ENCODE results near the gene CKB. TPM values are rescaled to one million over a fixed set of nuclear protein-coding genes. Genes with fewer than 3 reads are reported as not detected.

The CKB gene
- total RNA-seq, 4 donors from 2014 or later: 190 to 373 (median 266) TPM

GRCh38 chr14:103544388-103545218, 22.0 kb upstream of the CKB start:
- DNase-seq: no peak
- intact Hi-C loops (cut with DNase I): no loop called here

GRCh38 chr14:103543721-103544387, 21.2 kb upstream of the CKB start:
- Histone ChIP-seq H3K27me3 (no peaks in the 10 kb centered on the region), H3K27ac (no peak overlapping the region), H3K4me3 (replicated peaks in 1 of 3) (no peak overlapping the region), H3K9me3 (no peaks in the 10 kb centered on the region), H3K4me1 (peaks cover 38 to 82% of the 10 kb centered on the region in 2 donors), H3K36me3 (no peaks in the 10 kb centered on the region)
- DNase-seq: no peak
- 72% methylated on average over 12 of the region's 19 CpGs; no CpG with 5 or more reads in 1 of the 2 donors for WGBS, 2 donors
- TF ChIP-seq CTCF (IDR thresholded peaks at IDR 0.05) (no peak), POLR2A (IDR thresholded peaks at IDR 0.05) (no peak)
- intact Hi-C loops (cut with DNase I): no loop called here

More at GRCh38 chr14:103544388-103545218, 22.0 kb upstream of the CKB start:
- WGBS, 2 donors: 74 to 78% methylated on average over 23 to 28 of the region's 35 CpGs
- peaks cover 41 to 82% of the 10 kb centered on the region in 2 donors for H3K4me1 ChIP-seq
- H3K9me3 ChIP-seq: no peaks in the 10 kb centered on the region
- H3K27ac ChIP-seq: no peak overlapping the region
- no peaks in the 10 kb centered on the region for H3K27me3 ChIP-seq
- H3K36me3 ChIP-seq: no peaks in the 10 kb centered on the region
- no peak overlapping the region for H3K4me3 ChIP-seq (replicated peaks in 1 of 3)
- TF ChIP-seq POLR2A (IDR thresholded peaks at IDR 0.05) (no peak), CTCF (IDR thresholded peaks at IDR 0.05) (no peak)

- Histone ChIP-seq H3K4me3 (replicated peaks in 1 of 3) (no peak overlapping the region), H3K27ac (peak overlapping the region in 1 of 3 donors; percentile 71), H3K9me3 (no peaks in the 10 kb centered on the region), H3K4me1 (peaks cover 42 to 82% of the 10 kb centered on the region in 2 donors), H3K27me3 (no peaks in the 10 kb centered on the region), H3K36me3 (no peaks in the 10 kb centered on the region)
- DNase-seq: no peak
- intact Hi-C loops (cut with DNase I): no loop called here
- 73 to 76% methylated on average over 3 to 5 of the region's 10 CpGs for WGBS, 2 donors
- TF ChIP-seq POLR2A (IDR thresholded peaks at IDR 0.05): no peak
- TF ChIP-seq CTCF (IDR thresholded peaks at IDR 0.05): no peak
These were observed 20.5 kb upstream of the CKB start for GRCh38 chr14:103543140-103543539.

- WGBS, 2 donors: 3 to 18% methylated on average over 3 to 6 of the region's 18 CpGs
- Histone ChIP-seq H3K27me3 (no peaks in the 10 kb centered on the region), H3K27ac (peak overlapping the region in 2 of 3 donors; percentile 51 to 71), H3K4me3 (replicated peaks in 1 of 3) (no peak overlapping the region), H3K9me3 (no peaks in the 10 kb centered on the region), H3K36me3 (no peaks in the 10 kb centered on the region), H3K4me1 (peaks cover 42 to 80% of the 10 kb centered on the region in 2 donors)
- intact Hi-C loops (cut with DNase I): no loop called here
- DNase-seq: peak; percentile 75 to 80
- no peak for TF ChIP-seq CTCF (IDR thresholded peaks at IDR 0.05)
- TF ChIP-seq POLR2A (IDR thresholded peaks at IDR 0.05): no peak
These were observed 20.0 kb upstream of the CKB start for GRCh38 chr14:103542605-103543088.
